Liver (tissue), 9 donors: ENCODE data around the gene IL1RN. TPM values are rescaled to one million over a fixed set of nuclear protein-coding genes. Genes with fewer than 3 reads are reported as not detected.

ENCODE experiments used
- DNase-seq: peaks from one replicate; pipeline ENCODE4 v3.0.0-alpha.2; 2017; ENCODE audit warnings: low spot score
- H3K27ac ChIP-seq, 2 donors: one replicate each; pipeline ENCODE4 v1.7.0; 2013; ENCODE audit warnings: inconsistent platforms in 2 of 2, low read length in 2 of 2, control low read depth in 1 of 2, low read depth in 1 of 2, mild to moderate bottlenecking in 1 of 2
- H3K27me3 ChIP-seq, 4 donors: one replicate each; pipeline versions ENCODE4 v1.6.1 to v1.7.0; 2013; ENCODE audit warnings: low read length in 3 of 4, inconsistent platforms in 1 of 4, mild to moderate bottlenecking in 1 of 4, moderate library complexity in 1 of 4; ENCODE audit not compliant: control insufficient read depth in 4 of 4, insufficient read depth in 4 of 4
- H3K36me3 ChIP-seq, 4 donors: one replicate each; pipeline versions ENCODE4 v1.6.1 to v1.7.0; 2013; ENCODE audit warnings: low read length in 3 of 4, mild to moderate bottlenecking in 3 of 4, low read depth in 1 of 4, moderate library complexity in 1 of 4; ENCODE audit not compliant: control insufficient read depth in 4 of 4, insufficient read depth in 3 of 4
- H3K4me1 ChIP-seq, 4 donors: one replicate each; pipeline versions ENCODE4 v1.6.1 to v1.7.0; 2013; ENCODE audit warnings: low read length in 3 of 4, mild to moderate bottlenecking in 3 of 4, moderate library complexity in 1 of 4; ENCODE audit not compliant: control insufficient read depth in 4 of 4, insufficient read depth in 4 of 4
- H3K4me3 ChIP-seq, 3 donors: one replicate each; pipeline versions ENCODE4 v1.6.1 to v1.7.0; 2013; ENCODE audit warnings: low read length in 3 of 3, control low read depth in 1 of 3, low read depth in 1 of 3, mild to moderate bottlenecking in 1 of 3
- H3K9ac ChIP-seq, 2 donors: one replicate each; pipeline ENCODE4 v1.7.0; 2013; ENCODE audit warnings: low read length in 2 of 2, mild to moderate bottlenecking in 2 of 2, moderate library complexity in 2 of 2, control low read depth in 1 of 2, low read depth in 1 of 2
- H3K9me3 ChIP-seq, 4 donors: one replicate each; pipeline versions ENCODE4 v1.6.1 to v1.7.0; 2013; ENCODE audit warnings: low read length in 3 of 4; ENCODE audit not compliant: control insufficient read depth in 4 of 4
- ATF3 ChIP-seq: IDR thresholded peaks from 2 replicates; pipeline ENCODE4 v1.6.1; 2016; ENCODE audit warnings: antibody characterized with exemption
- CTCF ChIP-seq: fragments of 150-350 bp; IDR thresholded peaks from 2 replicates; pipeline ENCODE4 v1.5.1; 2017; ENCODE audit warnings: improper control_type of control experiment, low read depth, low read length; ENCODE audit not compliant: missing input control
- EGR1 ChIP-seq, 2 donors: IDR thresholded peaks; 2 replicates each; pipeline ENCODE4 v1.6.1; 2016 to 2018; ENCODE audit warnings: antibody characterized with exemption in 2 of 2, low read depth in 2 of 2
- FOXA1 ChIP-seq: IDR thresholded peaks from 2 replicates; pipeline ENCODE4 v1.6.1; 2016; ENCODE audit warnings: antibody characterized with exemption
- FOXA2 ChIP-seq: IDR thresholded peaks from 2 replicates; pipeline ENCODE4 v1.6.1; 2016; ENCODE audit warnings: antibody characterized with exemption
- GABPA ChIP-seq, 2 donors: IDR thresholded peaks in 1 of 2; conservative IDR thresholded peaks in 1 of 2; 2 replicates each; pipeline ENCODE4 v1.6.1; 2016; ENCODE audit warnings: antibody characterized with exemption in 2 of 2, mild to moderate bottlenecking in 1 of 2, moderate library complexity in 1 of 2
- HNF4A ChIP-seq, 2 donors: conservative IDR thresholded peaks; 2 replicates each; pipeline ENCODE4 v1.6.1; 2016; ENCODE audit warnings: antibody characterized with exemption in 2 of 2, mild to moderate bottlenecking in 2 of 2
- HNF4G ChIP-seq: IDR thresholded peaks from 2 replicates; pipeline ENCODE4 v1.6.1; 2016; ENCODE audit warnings: antibody characterized with exemption
- JUND ChIP-seq, 2 donors: IDR thresholded peaks; 2 replicates each; pipeline ENCODE4 v1.6.1; 2016; ENCODE audit warnings: antibody characterized with exemption in 2 of 2
- MAX ChIP-seq: IDR thresholded peaks from 2 replicates; pipeline ENCODE4 v1.6.1; 2016; ENCODE audit warnings: antibody characterized with exemption
- NR2F2 ChIP-seq: IDR thresholded peaks from 2 replicates; pipeline ENCODE4 v1.6.1; 2016; ENCODE audit warnings: antibody characterized with exemption
- RAD21 ChIP-seq, 2 donors: IDR thresholded peaks; 2 replicates each; pipeline ENCODE4 v1.6.1; 2016; ENCODE audit warnings: antibody characterized with exemption in 2 of 2, mild to moderate bottlenecking in 2 of 2
- REST ChIP-seq: IDR thresholded peaks from 2 replicates; pipeline ENCODE4 v1.6.1; 2016; ENCODE audit warnings: antibody characterized with exemption, mild to moderate bottlenecking
- RXRA ChIP-seq, 2 donors: IDR thresholded peaks; 2 replicates each; pipeline ENCODE4 v1.6.1; 2017 to 2018; ENCODE audit warnings: antibody characterized with exemption in 2 of 2, mild to moderate bottlenecking in 1 of 2
- SP1 ChIP-seq: IDR thresholded peaks from 2 replicates; pipeline ENCODE4 v1.6.1; 2018; ENCODE audit warnings: antibody characterized with exemption, mild to moderate bottlenecking
- TAF1 ChIP-seq: conservative IDR thresholded peaks from 2 replicates; pipeline ENCODE4 v1.6.1; 2016; ENCODE audit warnings: antibody characterized with exemption, mild to moderate bottlenecking
- YY1 ChIP-seq: IDR thresholded peaks from 2 replicates; pipeline ENCODE4 v1.6.1; 2016; ENCODE audit warnings: antibody characterized with exemption, mild to moderate bottlenecking
- ZBTB33 ChIP-seq: IDR thresholded peaks from 2 replicates; pipeline ENCODE4 v1.6.1; 2016; ENCODE audit warnings: antibody characterized with exemption
- whole genome bisulfite sequencing: extraction: QIAGEN DNeasy Blood & Tissue Kit; methylation state at CpG from one replicate; pipeline ENCODE4 v1.1.7; 2013; 5-methylcytosine and 5-hydroxymethylcytosine counted together
- polyA plus RNA-seq, 2 donors: library from polyadenylated mRNA; stranded (reverse) in 1 of 2; unstranded in 1 of 2; fragments of 200-250 nt in 1 of 2; fragments of >200 nt in 1 of 2; fragmentation: Nextera tagmentation in 1 of 2; extraction: Ambion mirVana in 1 of 2; gene quantifications; one replicate each; pipeline versions ENCODE4 v1.2.1 to v1.2.3, GENCODE V29; 2013 to 2015
- total RNA-seq, 2 donors: library from RNA; depleted of rRNA; stranded (reverse); fragments of >200 nt; gene quantifications; one replicate each; pipeline ENCODE4 v1.2.3, GENCODE V29; 2014
- donor health status: healthy.
- donor health status: healthy.
- donor health status: healthy.
- donor health status: healthy.
- donor health status: healthy.

The IL1RN gene
- total and polyA plus RNA-seq, 4 donors, result 3.9 to 121 (median 25.8) TPM

GRCh38 chr2:113172721-113173541 lies 45.5 kb downstream of the IL1RN start:
- no peak for DNase-seq
- peaks cover 0 to 16% (median 8%) of the 10 kb centered on the region in 4 donors for H3K4me1 ChIP-seq
- no peak overlapping the region for H3K9ac ChIP-seq
- no peak overlapping the region for H3K4me3 ChIP-seq
- TF ChIP-seq ZBTB33, result no peak
- no peak for TF ChIP-seq ATF3
- TF ChIP-seq TAF1, result no peak
- TF ChIP-seq REST, result no peak
- no peak for TF ChIP-seq FOXA2
- TF ChIP-seq RAD21 (IDR thresholded peaks at IDR 0.05), result no peak
- TF ChIP-seq FOXA1, result no peak
- no peak for TF ChIP-seq EGR1 (IDR thresholded peaks at IDR 0.05; ENCODE audit: low read depth in 2 of 2)
- no peak for TF ChIP-seq GABPA (IDR thresholded peaks at IDR 0.05 in 1 of 2, conservative IDR thresholded peaks at IDR 0.05 in 1 of 2)
- TF ChIP-seq JUND (IDR thresholded peaks at IDR 0.05), result no peak
- TF ChIP-seq HNF4A (conservative IDR thresholded peaks at IDR 0.05), result no peak
- TF ChIP-seq SP1, result no peak
- no peak for TF ChIP-seq YY1
- no peak for TF ChIP-seq HNF4G
- no peak for TF ChIP-seq NR2F2
- TF ChIP-seq CTCF, result no peak
- no peak for TF ChIP-seq RXRA (IDR thresholded peaks at IDR 0.05)
- TF ChIP-seq MAX, result no peak
- H3K9me3 ChIP-seq, result no peaks in the 10 kb centered on the region
- peaks cover 0 to 1% (median 0%) of the 10 kb centered on the region in 4 donors for H3K36me3 ChIP-seq
- no peaks in the 10 kb centered on the region for H3K27me3 ChIP-seq
- H3K27ac ChIP-seq, result peak overlapping the region in 1 of 2 donors; percentile 65
- 93% methylated on average over 16 of the region's 16 CpGs for WGBS
